Measurements from ENCODE around the gene GPC1. TPM values are rescaled to one million over a fixed set of nuclear protein-coding genes. Genes with fewer than 3 reads are reported as not detected.

The GPC1 gene
- total RNA-seq, 2 donors from 2014 or later, result 80.7 to 447 TPM

GRCh38 chr2:240401308-240401707 is 34.2 kb upstream of the GPC1 start:
- H3K27ac ChIP-seq, result no peak overlapping the region
- H3K27me3 ChIP-seq (replicated peaks; ENCODE audit: insufficient read depth), result no peaks in the 10 kb centered on the region
- WGBS, result 88% methylated on average over 12 of the region's 12 CpGs
- H3K36me3 ChIP-seq, result no peaks in the 10 kb centered on the region
- H3K4me1 ChIP-seq (replicated peaks), result no peaks in the 10 kb centered on the region
- intact Hi-C loops (cut with DNase I), result no loop called here
- no peaks in the 10 kb centered on the region for H3K9me3 ChIP-seq
- TF ChIP-seq POLR2A (IDR thresholded peaks at IDR 0.05) (no peak), CTCF (IDR thresholded peaks at IDR 0.05) (no peak), POLR2AphosphoS5 (IDR thresholded peaks at IDR 0.05) (no peak)
- DNase-seq (ENCODE audit: low spot score), result no peak
- no peak overlapping the region for H3K4me3 ChIP-seq

GRCh38 chr2:240401781-240402551 is 33.5 kb upstream of the GPC1 start:
- intact Hi-C loops (cut with DNase I), result no loop called here
- Histone ChIP-seq H3K27me3 (replicated peaks; ENCODE audit: insufficient read depth) (no peaks in the 10 kb centered on the region), H3K9me3 (no peaks in the 10 kb centered on the region), H3K4me1 (replicated peaks) (no peaks in the 10 kb centered on the region), H3K27ac (no peak overlapping the region), H3K36me3 (no peaks in the 10 kb centered on the region), H3K4me3 (no peak overlapping the region)
- TF ChIP-seq POLR2A (IDR thresholded peaks at IDR 0.05), result no peak
- WGBS, result 89% methylated on average over 21 of the region's 22 CpGs
- DNase-seq (ENCODE audit: low spot score), result no peak

DNA sequence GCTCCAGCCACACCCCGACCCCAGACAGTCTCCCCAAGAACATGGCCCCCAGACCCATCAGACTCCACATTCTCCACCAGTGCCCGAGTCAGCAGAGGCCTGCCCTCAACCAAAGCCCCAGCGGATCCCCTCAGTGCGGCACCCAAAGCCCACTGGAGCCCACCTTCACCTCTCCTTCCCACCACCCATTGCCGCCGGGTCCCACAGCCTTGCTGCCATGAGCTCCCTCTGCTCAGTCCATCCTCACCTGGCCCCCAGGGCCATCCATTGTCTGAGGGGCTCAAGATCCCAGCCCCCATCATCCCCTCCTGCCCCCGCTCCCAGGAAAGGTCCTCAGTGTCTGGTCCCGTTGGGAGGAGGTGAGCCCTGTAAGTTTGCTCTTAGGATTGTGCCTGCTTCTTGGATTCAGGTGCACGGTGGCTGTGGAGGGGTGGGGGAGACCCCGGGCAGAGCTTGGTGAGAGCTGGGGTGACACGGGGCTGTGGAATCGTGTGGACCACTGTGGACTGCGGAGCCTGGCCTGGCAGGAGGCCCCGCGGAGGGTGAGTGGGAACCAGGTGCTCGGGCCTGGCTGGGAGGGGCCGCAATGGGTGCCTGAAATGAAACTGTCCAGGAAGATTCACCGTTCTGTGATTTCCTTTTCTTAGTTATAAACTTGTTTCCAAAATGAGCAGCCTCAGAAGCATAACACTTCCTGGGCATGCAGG is 32.7 kb upstream of the GPC1 start:
- H3K4me3 ChIP-seq, result no peak overlapping the region
- H3K4me1 ChIP-seq (replicated peaks), result no peaks in the 10 kb centered on the region
- no peak overlapping the region for H3K27ac ChIP-seq
- intact Hi-C loops (cut with DNase I), result no loop called here
- no peaks in the 10 kb centered on the region for H3K36me3 ChIP-seq
- 83% methylated on average over 18 of the region's 18 CpGs for WGBS
- no peaks in the 10 kb centered on the region for H3K27me3 ChIP-seq (replicated peaks; ENCODE audit: insufficient read depth)
- DNase-seq (ENCODE audit: low spot score), result no peak
- TF ChIP-seq POLR2A (IDR thresholded peaks at IDR 0.05) (no peak), CTCF (IDR thresholded peaks at IDR 0.05) (no peak), POLR2AphosphoS5 (IDR thresholded peaks at IDR 0.05) (no peak)
- no peaks in the 10 kb centered on the region for H3K9me3 ChIP-seq

- Histone ChIP-seq H3K4me3 (no peak overlapping the region), H3K9me3 (no peaks in the 10 kb centered on the region), H3K36me3 (no peaks in the 10 kb centered on the region), H3K27me3 (replicated peaks; ENCODE audit: insufficient read depth) (no peaks in the 10 kb centered on the region), H3K27ac (no peak overlapping the region), H3K4me1 (replicated peaks) (no peaks in the 10 kb centered on the region)
- intact Hi-C loops (cut with DNase I), result no loop called here
- 74% methylated on average over 18 of the region's 18 CpGs for WGBS
- no peak for TF ChIP-seq POLR2AphosphoS5 (IDR thresholded peaks at IDR 0.05)
- no peak for TF ChIP-seq POLR2A (IDR thresholded peaks at IDR 0.05)
- TF ChIP-seq CTCF (IDR thresholded peaks at IDR 0.05), result no peak
- no peak for DNase-seq (ENCODE audit: low spot score)
Observed at GRCh38 chr2:240403396-240404104, 31.9 kb upstream of the GPC1 start.

GRCh38 chr2:240404174-240404852 is 31.1 kb upstream of the GPC1 start:
- WGBS, result 94% methylated on average over 18 of the region's 18 CpGs
- intact Hi-C loops (cut with DNase I), result no loop called here
- H3K4me1 ChIP-seq (replicated peaks), result no peaks in the 10 kb centered on the region
- H3K36me3 ChIP-seq, result no peaks in the 10 kb centered on the region
- TF ChIP-seq POLR2A (IDR thresholded peaks at IDR 0.05), result no peak
- no peak for TF ChIP-seq POLR2AphosphoS5 (IDR thresholded peaks at IDR 0.05)
- TF ChIP-seq CTCF (IDR thresholded peaks at IDR 0.05), result no peak
- H3K27ac ChIP-seq, result no peak overlapping the region
- no peak for DNase-seq (ENCODE audit: low spot score)
- no peaks in the 10 kb centered on the region for H3K9me3 ChIP-seq
- H3K27me3 ChIP-seq (replicated peaks; ENCODE audit: insufficient read depth), result no peaks in the 10 kb centered on the region
- no peak overlapping the region for H3K4me3 ChIP-seq
